MCF 10A (cell line): ENCODE measurements around the gene SST. TPM values are rescaled to one million over a fixed set of nuclear protein-coding genes. Genes with fewer than 3 reads are reported as not detected.
A peak's percentile ranks its signal among the peaks of the same experiment; 100 is the strongest.

Experiments used
- BruUV-seq: library from RNA; stranded (reverse); fragments of 400-500 nt; replicated peaks from 2 replicates; lab custom pipeline; 2021; lab: Mats Ljungman, UMichigan
- CTCF ChIA-PET: fragments of 300-600 bp; sonication (Branson Sonifier 250); formaldehyde crosslinking; extraction: SDS; loops from one replicate; lab custom pipeline; 2021; ENCODE audit warnings: antibody characterized with exemption, inconsistent platforms; lab: Yijun Ruan, JAX
- POLR2A ChIA-PET: fragments of 300-600, 350-650 bp; sonication (Branson Sonifier 250); formaldehyde crosslinking; extraction: SDS; loops from one replicate; lab custom pipeline; 2020; ENCODE audit warnings: antibody characterized with exemption, inconsistent platforms; lab: Yijun Ruan, JAX
- DNase-seq: peaks from one replicate; pipeline ENCODE4 v3.0.0-alpha.2; 2018; ENCODE audit not compliant: unreplicated experiment
- H3K27ac Mint-ChIP-seq: one replicate; pipeline ENCODE4 v1.8.0; 2022; ENCODE audit warnings: mild to moderate bottlenecking, low read depth, mixed read lengths; ENCODE audit not compliant: unreplicated experiment
- H3K27me3 Mint-ChIP-seq: one replicate; pipeline ENCODE4 v1.8.0; 2022; ENCODE audit warnings: mixed read lengths; ENCODE audit not compliant: insufficient read depth, unreplicated experiment
- H3K36me3 Mint-ChIP-seq: one replicate; pipeline ENCODE4 v1.8.0; 2022; ENCODE audit warnings: mild to moderate bottlenecking, moderate library complexity, mixed read lengths; ENCODE audit not compliant: insufficient read depth, unreplicated experiment
- H3K4me1 Mint-ChIP-seq: one replicate; pipeline ENCODE4 v1.8.0; 2022; ENCODE audit warnings: mixed read lengths; ENCODE audit not compliant: insufficient read depth, unreplicated experiment
- H3K4me3 Mint-ChIP-seq: one replicate; pipeline ENCODE4 v1.8.0; 2022; ENCODE audit warnings: mild to moderate bottlenecking, moderate library complexity, mixed read lengths; ENCODE audit not compliant: unreplicated experiment
- H3K9me3 Mint-ChIP-seq: one replicate; pipeline ENCODE4 v1.8.0; 2022; ENCODE audit warnings: mixed read lengths; ENCODE audit not compliant: unreplicated experiment
- intact Hi-C: fragments of 100-400 bp; cut with micrococcal nuclease; formaldehyde crosslinking; loops from 2 replicates; pipeline ENCODE4 v1.14.1; 2022
- total RNA-seq: library from RNA; stranded (reverse); gene quantifications from 2 replicates; pipeline ENCODE4 v1.2.3, GENCODE V29; 2022
- TF ChIP-seq, protein P1 (sequence below): fragments of 200-600 bp; IDR thresholded peaks from one replicate; pipeline ENCODE4 v1.8.0; 2022; ENCODE audit warnings: antibody characterized with exemption, mild to moderate bottlenecking; ENCODE audit not compliant: unreplicated experiment

SST gene
- total RNA-seq, 1 experiment from 2014 or later = not detected

DNA sequence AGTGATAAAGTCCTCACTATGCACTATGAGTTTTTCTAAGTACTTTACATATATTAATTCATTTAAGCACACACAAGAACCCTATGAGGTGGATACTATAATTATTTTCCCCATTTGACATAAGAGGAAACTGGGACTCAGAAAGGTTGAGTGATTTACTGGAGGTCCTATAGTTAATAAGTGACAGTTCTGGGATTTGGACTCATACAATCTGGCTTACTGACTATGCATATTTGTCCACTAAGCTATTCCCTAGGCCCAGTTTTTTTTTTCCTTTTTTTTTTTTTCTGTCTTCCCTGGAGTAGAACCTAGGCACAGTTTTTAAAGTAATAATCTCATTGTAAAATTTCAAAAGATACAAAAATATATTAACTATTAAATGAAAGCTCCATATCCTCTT lies 38.5 kb upstream of the SST start:
- ChIA-PET CTCF (interaction anchor here (0.6 to 1.1 kb wide), 3 partner anchors 92 to 390 kb away, joined by 3 to 5 read pairs (median 3); no protein-coding TSS in a partner anchor), POLR2A (no interaction called here)
- Mint-ChIP-seq H3K27ac (no peak overlapping the region), H3K27me3 (no peaks in the 10 kb centered on the region), H3K9me3 (no peaks in the 10 kb centered on the region), H3K36me3 (no peaks in the 10 kb centered on the region), H3K4me1 (no peaks in the 10 kb centered on the region), H3K4me3 (no peak overlapping the region)
- TF ChIP-seq, protein P1, sequence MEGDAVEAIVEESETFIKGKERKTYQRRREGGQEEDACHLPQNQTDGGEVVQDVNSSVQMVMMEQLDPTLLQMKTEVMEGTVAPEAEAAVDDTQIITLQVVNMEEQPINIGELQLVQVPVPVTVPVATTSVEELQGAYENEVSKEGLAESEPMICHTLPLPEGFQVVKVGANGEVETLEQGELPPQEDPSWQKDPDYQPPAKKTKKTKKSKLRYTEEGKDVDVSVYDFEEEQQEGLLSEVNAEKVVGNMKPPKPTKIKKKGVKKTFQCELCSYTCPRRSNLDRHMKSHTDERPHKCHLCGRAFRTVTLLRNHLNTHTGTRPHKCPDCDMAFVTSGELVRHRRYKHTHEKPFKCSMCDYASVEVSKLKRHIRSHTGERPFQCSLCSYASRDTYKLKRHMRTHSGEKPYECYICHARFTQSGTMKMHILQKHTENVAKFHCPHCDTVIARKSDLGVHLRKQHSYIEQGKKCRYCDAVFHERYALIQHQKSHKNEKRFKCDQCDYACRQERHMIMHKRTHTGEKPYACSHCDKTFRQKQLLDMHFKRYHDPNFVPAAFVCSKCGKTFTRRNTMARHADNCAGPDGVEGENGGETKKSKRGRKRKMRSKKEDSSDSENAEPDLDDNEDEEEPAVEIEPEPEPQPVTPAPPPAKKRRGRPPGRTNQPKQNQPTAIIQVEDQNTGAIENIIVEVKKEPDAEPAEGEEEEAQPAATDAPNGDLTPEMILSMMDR = no peak
- no TSS peak for BruUV-seq
- intact Hi-C loops = no loop called here
- no peak for DNase-seq

DNA sequence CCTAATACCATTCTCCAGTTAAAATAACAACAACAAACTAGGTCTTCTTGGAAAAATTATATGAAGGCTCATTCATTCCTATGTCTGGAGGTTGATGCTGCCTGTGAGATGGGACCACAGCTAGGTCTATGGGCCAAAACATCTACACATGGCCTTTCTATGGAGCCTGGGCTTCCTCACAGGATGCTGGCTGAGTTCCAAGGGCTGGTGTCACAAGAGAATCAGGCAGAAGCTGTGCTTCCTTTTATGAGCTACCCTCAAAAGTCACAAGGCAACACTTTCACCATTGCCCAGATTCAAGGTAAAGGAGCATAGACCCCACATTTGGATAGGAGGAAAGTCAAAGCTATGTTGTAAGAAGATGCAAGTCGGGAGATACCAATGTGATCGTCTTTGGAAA lies 36.8 kb upstream of the SST start:
- intact Hi-C loops = no loop called here
- no TSS peak for BruUV-seq

DNA sequence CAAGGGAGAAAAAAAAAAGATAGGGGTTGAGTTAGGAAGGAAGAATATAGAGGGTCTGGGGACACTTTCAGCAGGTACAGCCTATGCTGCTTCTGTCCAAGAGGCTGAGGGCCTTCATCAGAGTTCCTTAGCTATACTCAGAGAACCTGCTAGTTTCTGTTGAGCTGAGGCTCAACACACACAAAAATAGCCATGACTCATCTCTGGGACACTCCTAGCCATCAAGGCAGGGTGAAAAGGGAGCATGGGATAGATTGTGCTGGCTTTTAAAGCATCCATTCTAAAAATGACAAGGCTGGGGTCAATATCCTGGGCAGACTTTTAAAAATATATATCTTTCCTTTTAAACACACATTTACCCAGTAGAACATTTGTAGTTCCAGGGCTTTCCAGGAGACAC lies 35.0 kb upstream of the SST start:
- POLR2A ChIA-PET = interaction anchor here (0.6 to 0.7 kb wide), 3 partner anchors 15 to 95 kb away, joined by 3 read pairs; no protein-coding TSS in a partner anchor
- H3K4me3 Mint-ChIP-seq = no peak overlapping the region
- no TSS peak for BruUV-seq
- no peaks in the 10 kb centered on the region for H3K4me1 Mint-ChIP-seq
- no peak for DNase-seq
- TF ChIP-seq, protein P1 = no peak
- intact Hi-C loops = no loop called here
- H3K36me3 Mint-ChIP-seq = no peaks in the 10 kb centered on the region
- CTCF ChIA-PET = interaction anchor here (1.4 to 6.6 kb wide), 4 partner anchors 10 to 387 kb away, joined by 3 to 49 read pairs (median 39); no protein-coding TSS in a partner anchor
- no peaks in the 10 kb centered on the region for H3K27me3 Mint-ChIP-seq
- no peaks in the 10 kb centered on the region for H3K9me3 Mint-ChIP-seq
- no peak overlapping the region for H3K27ac Mint-ChIP-seq

More for the DNA sequence above, 36.8 kb upstream of the SST start:
- Mint-ChIP-seq H3K36me3 (no peaks in the 10 kb centered on the region), H3K27ac (no peak overlapping the region), H3K4me3 (no peak overlapping the region), H3K9me3 (no peaks in the 10 kb centered on the region), H3K27me3 (no peaks in the 10 kb centered on the region), H3K4me1 (no peaks in the 10 kb centered on the region)
- peak; percentile 23 for DNase-seq
- ChIA-PET POLR2A (no interaction called here), CTCF (interaction anchor here (0.9 kb wide), 1 partner anchor 388 kb away, joined by 5 read pairs; no protein-coding TSS in a partner anchor)
- TF ChIP-seq, protein P1 = no peak

DNA sequence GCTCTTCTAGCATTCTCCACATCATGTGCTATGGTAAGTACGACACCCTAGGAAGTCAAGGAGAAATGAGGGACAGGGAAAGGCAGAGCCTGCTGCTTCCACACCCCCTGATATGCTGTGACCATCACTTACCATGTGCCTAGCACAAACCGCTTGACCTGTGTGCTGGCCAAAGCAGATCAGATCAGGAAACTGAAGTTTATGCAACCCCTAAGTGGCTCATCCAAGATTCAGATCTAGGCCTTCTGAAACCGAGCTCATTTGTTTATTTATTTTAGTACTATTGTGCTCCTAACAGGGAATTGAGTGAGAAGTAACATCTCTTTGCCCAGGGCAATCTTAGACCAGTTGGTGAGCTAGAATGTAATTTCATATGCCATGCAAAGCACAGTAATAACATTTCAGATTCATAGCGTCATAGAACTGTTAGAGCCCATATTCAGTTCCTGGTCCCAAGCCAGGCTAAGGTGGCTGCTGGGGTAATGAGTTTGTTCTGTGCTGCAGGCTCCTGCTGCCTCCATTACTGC lies 32.4 kb upstream of the SST start, which contains the start of gene RTP2:
TSS of gene RTP2 (minus strand) at position 51 of the 527 bp plus-strand sequence. CDS start 429 bp downstream, outside the sequence.
- H3K27me3 Mint-ChIP-seq = peaks cover 8% of the 10 kb centered on the region
- TF ChIP-seq, protein P1 = no peak
- H3K36me3 Mint-ChIP-seq = no peaks in the 10 kb centered on the region
- no peak within 1 kb of the TSS for H3K27ac Mint-ChIP-seq
- DNase-seq = no peak
- no peaks in the 10 kb centered on the region for H3K4me1 Mint-ChIP-seq
- intact Hi-C loops = no loop called here
- ChIA-PET CTCF (interaction anchor here (0.6 to 6.6 kb wide), 11 partner anchors 10 to 506 kb away, joined by 3 to 49 read pairs (median 5); no protein-coding TSS in a partner anchor), POLR2A (interaction anchor here (0.7 to 1.4 kb wide), 2 partner anchors 16 to 474 kb away, joined by 3 to 6 read pairs; no protein-coding TSS in a partner anchor)
- H3K4me3 Mint-ChIP-seq = no peak within 1 kb of the TSS
- no TSS peak for BruUV-seq
- no peaks in the 10 kb centered on the region for H3K9me3 Mint-ChIP-seq
